GM13977 (cell line): ENCODE data around the gene RELL2.

Experiments used
- DNase-seq: peaks from one replicate; pipeline ENCODE4 v3.0.0; 2012; ENCODE audit warnings: low spot score
- CTCF ChIP-seq: IDR thresholded peaks from 2 replicates; pipeline ENCODE4 v1.5.1; 2012; ENCODE audit warnings: mild to moderate bottlenecking, control low read depth; ENCODE audit not compliant: insufficient read depth; ENCODE audit errors: extremely low read depth, missing control alignments
- in situ Hi-C: fragments of 300-500 bp; cut with MboI; formaldehyde crosslinking; loops from one replicate; pipeline ENCODE4 v1.12.0; 2022; ENCODE audit warnings: low sequenced_read_pairs, low pct_unique_long_range_greater_than_20kb, mixed read lengths, inconsistent platforms; ENCODE audit not compliant: unreplicated experiment

The RELL2 gene

GRCh38 chr5:141672841-141673813, 36.3 kb downstream of the RELL2 start:
- in situ Hi-C loops: loop anchor here (10.0 kb wide), 1 partner anchor 462 kb away; no protein-coding TSS in a partner anchor
- no peak for DNase-seq
- no peak for TF ChIP-seq CTCF

- in situ Hi-C loops: loop anchor here (10.0 to 25.0 kb wide), 2 partner anchors 288 to 460 kb away; partner anchors contain the start of genes PCDH12 and RNF14
- DNase-seq: no peak
- TF ChIP-seq CTCF: no peak
Observed at GRCh38 chr5:141674747-141675146, 38.0 kb downstream of the RELL2 start.

GRCh38 chr5:141675672-141676071, 38.9 kb downstream of the RELL2 start:
- no peak for TF ChIP-seq CTCF
- in situ Hi-C loops: loop anchor here (10.0 to 25.0 kb wide), 2 partner anchors 287 to 459 kb away; partner anchors contain the start of genes PCDH12 and RNF14
- DNase-seq: no peak

- in situ Hi-C loops: loop anchor here (10.0 to 25.0 kb wide), 2 partner anchors 285 to 457 kb away; partner anchors contain the start of genes PCDH12 and RNF14
- peak; percentile 8 for TF ChIP-seq CTCF
- DNase-seq: no peak
Observed at GRCh38 chr5:141677415-141677814, 40.6 kb downstream of the RELL2 start.

- DNase-seq: no peak
Observed at GRCh38 chr5:141680178-141680577, 43.4 kb downstream of the RELL2 start.

More at GRCh38 chr5:141680178-141680577, 43.4 kb downstream of the RELL2 start:
- in situ Hi-C loops: loop anchor here (25.0 kb wide), 1 partner anchor 282 kb away; the partner anchor contains the start of genes PCDH12 and RNF14
- no peak for TF ChIP-seq CTCF
